Large intestine (tissue), 3 donors: ENCODE results near the gene SRPK3. TPM values are rescaled to one million over a fixed set of nuclear protein-coding genes. Genes with fewer than 3 reads are reported as not detected.

Source experiments
- DNase-seq, 2 donors: peaks; one replicate each; pipeline versions ENCODE4 v3.0.0 to v3.0.0-alpha.2; 2013
- H3K27ac ChIP-seq: one replicate; pipeline ENCODE4 v1.5.1; 2013; ENCODE audit warnings: low read length
- H3K27me3 ChIP-seq: 2 replicates; pipeline ENCODE4 v1.6.1; 2013; ENCODE audit warnings: low read length; ENCODE audit not compliant: control insufficient read depth, insufficient read depth
- H3K36me3 ChIP-seq: 2 replicates; pipeline ENCODE4 v1.6.1; 2013; ENCODE audit warnings: low read length; ENCODE audit not compliant: control insufficient read depth, insufficient read depth
- H3K4me1 ChIP-seq: one replicate; pipeline ENCODE4 v1.6.1; 2013; ENCODE audit warnings: low read length; ENCODE audit not compliant: control insufficient read depth, insufficient read depth
- H3K4me3 ChIP-seq: one replicate; pipeline ENCODE4 v1.5.1; 2013; ENCODE audit warnings: low read length
- H3K9me3 ChIP-seq: one replicate; pipeline ENCODE4 v1.6.1; 2013; ENCODE audit warnings: mild to moderate bottlenecking, low read depth, low read length, moderate library complexity; ENCODE audit not compliant: control insufficient read depth
- WGBS: methylation state at CpG from one replicate; pipeline ENCODE4 v1.1.5; 2013; ENCODE audit warnings: low lambda C conversion rate; ENCODE audit not compliant: insufficient coverage; 5-methylcytosine and 5-hydroxymethylcytosine counted together
- polyA plus RNA-seq: library from polyadenylated mRNA; unstranded; fragments of 120-200 nt; gene quantifications from one replicate; pipeline ENCODE4 v1.2.1, GENCODE V29; 2013

SRPK3 gene
- polyA plus RNA-seq, 1 donor: 1.8 TPM

- Histone ChIP-seq H3K9me3 (peaks cover 3% of the 10 kb centered on the region), H3K27ac (no peak overlapping the region), H3K4me3 (no peak overlapping the region), H3K36me3 (no peaks in the 10 kb centered on the region), H3K27me3 (peaks cover 11% of the 10 kb centered on the region), H3K4me1 (no peaks in the 10 kb centered on the region)
- WGBS: no CpG with 5 or more reads among the region's 34 CpGs
- DNase-seq: no peak
Observed at GRCh38 chrX:153777261-153778090, 3.4 kb upstream of the SRPK3 start.

DNA sequence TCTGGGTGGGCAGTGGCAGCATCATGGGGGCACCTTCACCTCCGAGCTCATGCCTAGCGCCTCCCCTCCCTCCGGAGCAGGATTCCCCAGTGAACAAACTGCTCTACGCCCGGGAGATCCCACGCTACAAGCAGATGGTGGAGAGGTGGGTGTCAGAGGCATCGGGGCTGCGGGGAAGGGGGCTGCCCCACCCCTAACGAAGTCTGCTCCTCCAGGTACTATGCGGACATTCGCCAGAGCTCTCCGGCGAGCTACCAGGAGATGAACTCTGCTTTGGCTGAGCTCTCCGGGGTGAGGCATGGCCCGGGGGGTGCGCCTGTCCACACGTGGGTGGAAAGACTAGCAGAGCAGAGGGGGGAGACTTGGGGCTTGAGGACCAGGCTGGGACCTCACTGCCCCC is 2.7 kb upstream of the SRPK3 start:
- no peak for DNase-seq
- H3K9me3 ChIP-seq: peaks cover 3% of the 10 kb centered on the region
- WGBS: no CpG with 5 or more reads among the region's 17 CpGs
- H3K4me3 ChIP-seq: no peak overlapping the region
- H3K36me3 ChIP-seq: no peaks in the 10 kb centered on the region
- H3K27me3 ChIP-seq: peaks cover 11% of the 10 kb centered on the region
- no peak overlapping the region for H3K27ac ChIP-seq
- H3K4me1 ChIP-seq: no peaks in the 10 kb centered on the region

GRCh38 chrX:153778684-153779101 is 2.1 kb upstream of the SRPK3 start:
- H3K4me3 ChIP-seq: no peak overlapping the region
- no CpG with 5 or more reads among the region's 16 CpGs for WGBS
- H3K27me3 ChIP-seq: peaks cover 11% of the 10 kb centered on the region
- no peak for DNase-seq
- peaks cover 3% of the 10 kb centered on the region for H3K9me3 ChIP-seq
- no peaks in the 10 kb centered on the region for H3K4me1 ChIP-seq
- H3K36me3 ChIP-seq: no peaks in the 10 kb centered on the region
- no peak overlapping the region for H3K27ac ChIP-seq

DNA sequence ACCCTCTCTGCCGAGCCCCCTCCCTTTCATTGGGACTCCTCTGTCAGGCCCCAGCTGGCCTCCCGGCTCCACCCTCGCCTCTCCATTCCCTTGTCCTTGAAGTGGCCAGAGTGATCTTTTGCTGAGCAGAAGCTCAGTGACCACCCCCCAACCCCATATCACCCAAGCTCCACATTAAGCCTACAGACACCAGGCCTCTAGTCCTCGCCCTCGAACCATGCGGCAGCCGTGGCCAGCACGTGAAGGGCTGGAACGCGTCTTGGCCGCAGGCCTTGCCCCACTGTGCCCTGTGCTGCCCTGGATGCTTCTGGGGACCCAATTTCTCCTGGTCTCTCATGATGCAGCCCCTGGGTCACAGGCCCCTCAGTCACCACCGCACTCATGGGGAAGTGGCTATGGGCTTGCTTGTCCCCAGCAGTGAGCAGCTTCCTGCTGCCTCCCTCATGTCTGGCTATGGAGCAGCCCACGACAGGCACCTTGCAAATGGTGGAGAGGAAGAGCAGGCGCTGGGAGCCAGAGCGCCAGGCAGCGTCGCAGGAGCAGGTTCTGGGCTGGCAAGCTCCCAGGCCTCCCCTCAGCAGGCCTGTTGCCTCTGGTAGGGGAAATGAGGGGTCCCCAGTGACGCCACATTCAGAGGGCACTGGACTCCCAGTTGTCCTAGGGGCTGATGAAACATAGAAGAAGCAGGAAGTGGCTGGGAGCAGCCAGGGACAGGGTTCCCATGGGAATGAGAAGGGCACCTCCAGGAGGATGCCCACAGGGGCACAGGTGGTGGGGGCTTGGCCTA is 757 bp upstream of the SRPK3 start:
- Histone ChIP-seq H3K27ac (no peak overlapping the region), H3K9me3 (peaks cover 3% of the 10 kb centered on the region), H3K27me3 (peaks cover 11% of the 10 kb centered on the region), H3K4me3 (no peak overlapping the region), H3K36me3 (no peaks in the 10 kb centered on the region), H3K4me1 (no peaks in the 10 kb centered on the region)
- WGBS: no CpG with 5 or more reads among the region's 18 CpGs
- DNase-seq: no peak

- no peak for DNase-seq
- peaks cover 11% of the 10 kb centered on the region for H3K27me3 ChIP-seq
- H3K36me3 ChIP-seq: peaks cover 8% of the 10 kb centered on the region
- H3K27ac ChIP-seq: no peak overlapping the region
- H3K9me3 ChIP-seq: peaks cover 3% of the 10 kb centered on the region
- WGBS: no CpG with 5 or more reads among the region's 24 CpGs
- H3K4me3 ChIP-seq: no peak overlapping the region
- no peaks in the 10 kb centered on the region for H3K4me1 ChIP-seq
Observed at GRCh38 chrX:153781428-153782047, 697 bp downstream of the SRPK3 start.

- Histone ChIP-seq H3K27me3 (peaks cover 11% of the 10 kb centered on the region), H3K4me3 (no peak overlapping the region), H3K9me3 (peaks cover 3% of the 10 kb centered on the region), H3K4me1 (no peaks in the 10 kb centered on the region), H3K36me3 (peaks cover 15% of the 10 kb centered on the region), H3K27ac (no peak overlapping the region)
- DNase-seq: no peak
- WGBS: no CpG with 5 or more reads among the region's 11 CpGs
Observed at GRCh38 chrX:153782313-153782712, 1.5 kb downstream of the SRPK3 start.

GRCh38 chrX:153782871-153783270 is 2.0 kb downstream of the SRPK3 start:
- peaks cover 17% of the 10 kb centered on the region for H3K36me3 ChIP-seq
- no peak overlapping the region for H3K4me3 ChIP-seq
- DNase-seq: no peak
- H3K4me1 ChIP-seq: no peaks in the 10 kb centered on the region
- WGBS: no CpG with 5 or more reads among the region's 14 CpGs
- peaks cover 11% of the 10 kb centered on the region for H3K27me3 ChIP-seq
- no peak overlapping the region for H3K27ac ChIP-seq
- peaks cover 3% of the 10 kb centered on the region for H3K9me3 ChIP-seq

DNA sequence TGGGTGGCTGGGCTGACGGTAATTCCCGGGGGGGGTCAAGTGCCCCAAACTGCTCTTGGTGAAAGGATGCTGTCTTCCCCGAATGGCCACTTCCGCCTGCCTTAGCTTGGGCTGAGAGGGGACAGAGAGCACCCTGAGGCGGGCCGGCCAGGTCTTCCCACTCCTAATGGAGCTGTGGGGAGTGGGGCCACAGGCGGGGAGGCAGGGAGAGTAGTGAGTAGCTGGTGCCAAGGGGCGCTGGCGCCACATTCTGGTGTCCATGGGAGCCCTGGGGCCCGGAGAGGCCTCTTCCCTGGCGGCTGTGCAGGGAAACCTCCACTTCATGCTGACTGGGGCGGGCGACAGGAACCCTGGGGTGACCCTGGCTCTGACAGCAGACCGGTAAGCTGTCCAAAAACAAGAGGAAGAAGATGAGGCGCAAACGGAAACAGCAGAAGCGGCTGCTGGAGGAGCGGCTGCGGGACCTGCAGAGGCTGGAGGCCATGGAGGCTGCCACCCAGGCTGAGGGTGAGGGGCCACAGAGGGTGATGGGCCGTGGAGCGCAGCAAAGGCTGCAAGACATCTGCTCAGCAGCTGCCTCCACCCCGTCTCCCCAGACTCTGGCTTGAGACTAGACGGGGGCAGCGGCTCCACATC is 2.7 kb downstream of the SRPK3 start:
- no peak overlapping the region for H3K4me3 ChIP-seq
- H3K36me3 ChIP-seq: peaks cover 19% of the 10 kb centered on the region
- WGBS: no CpG with 5 or more reads among the region's 24 CpGs
- no peaks in the 10 kb centered on the region for H3K4me1 ChIP-seq
- H3K27me3 ChIP-seq: peaks cover 11% of the 10 kb centered on the region
- peaks cover 3% of the 10 kb centered on the region for H3K9me3 ChIP-seq
- H3K27ac ChIP-seq: no peak overlapping the region
- no peak for DNase-seq

DNA sequence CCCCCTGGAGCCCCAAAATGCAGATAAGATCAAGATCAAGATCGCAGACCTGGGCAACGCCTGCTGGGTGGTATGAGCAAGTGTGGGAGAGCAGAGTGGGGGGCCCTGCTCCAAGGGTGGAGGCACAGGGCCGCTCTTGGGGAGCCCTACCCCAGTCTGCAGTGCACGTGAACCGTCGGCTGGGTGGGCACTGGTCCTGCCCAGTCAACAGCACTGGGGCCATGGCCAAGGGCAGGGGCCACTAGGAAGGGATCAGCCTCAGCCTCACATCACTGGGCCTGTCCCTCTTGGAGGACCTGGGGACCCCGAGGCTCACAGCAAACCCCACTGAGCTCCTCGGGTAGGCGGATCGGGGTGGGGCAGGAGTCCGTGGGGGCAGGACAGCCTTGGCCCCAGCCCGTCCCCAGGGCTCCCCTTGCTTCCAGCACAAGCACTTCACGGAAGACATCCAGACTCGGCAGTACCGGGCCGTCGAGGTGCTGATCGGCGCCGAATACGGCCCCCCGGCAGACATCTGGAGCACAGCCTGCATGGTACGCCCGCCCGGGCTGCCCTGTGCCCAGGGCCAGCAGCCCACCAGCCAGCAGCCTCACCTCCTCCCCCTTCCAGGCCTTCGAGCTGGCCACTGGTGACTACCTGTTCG is 3.6 kb downstream of the SRPK3 start:
- Histone ChIP-seq H3K9me3 (no peaks in the 10 kb centered on the region), H3K36me3 (peaks cover 19% of the 10 kb centered on the region), H3K27ac (no peak overlapping the region), H3K4me3 (no peak overlapping the region), H3K27me3 (peaks cover 11% of the 10 kb centered on the region), H3K4me1 (no peaks in the 10 kb centered on the region)
- no peak for DNase-seq
- WGBS: no CpG with 5 or more reads among the region's 27 CpGs

GRCh38 chrX:153786669-153787068 is 5.8 kb downstream of the SRPK3 start:
- Histone ChIP-seq H3K27ac (no peak overlapping the region), H3K36me3 (peaks cover 21% of the 10 kb centered on the region), H3K9me3 (no peaks in the 10 kb centered on the region), H3K4me1 (no peaks in the 10 kb centered on the region), H3K4me3 (no peak overlapping the region), H3K27me3 (no peaks in the 10 kb centered on the region)
- DNase-seq: no peak
- WGBS: no CpG with 5 or more reads among the region's 15 CpGs
